H1 (cell line): ENCODE data around the gene WDR45B. TPM values are rescaled to one million over a fixed set of nuclear protein-coding genes. Genes with fewer than 3 reads are reported as not detected.

Source experiments
- CTCF ChIA-PET: fragments of 300-600 bp; sonication (Branson Sonifier 250); formaldehyde crosslinking; loops from one replicate; lab custom pipeline; 2021; ENCODE audit not compliant: partially characterized antibody; lab: Charles Lee
- POLR2A ChIA-PET: fragments of 300-600 bp; sonication (Branson Sonifier 250); formaldehyde crosslinking; loops from one replicate; lab custom pipeline; 2021; ENCODE audit warnings: inconsistent platforms; ENCODE audit not compliant: partially characterized antibody; lab: Charles Lee
- DNase-seq, 2 experiments: peaks; one replicate each; pipeline versions ENCODE4 v3.0.0 to v3.0.0-alpha.2; 2010 to 2022; ENCODE audit warnings: low spot score in 2 of 2, low read depth in 1 of 2, mixed read lengths in 1 of 2
- FAIRE-seq: peaks from 2 replicates; lab custom pipeline; 2011; peaks lifted over from hg19 to GRCh38; lab: Jason Lieb, UNC
- H2AFZ ChIP-seq: 2 replicates; pipeline ENCODE4 v1.8.1; 2012; ENCODE audit warnings: low read length, inconsistent platforms
- H2AK5ac ChIP-seq: 2 replicates; pipeline ENCODE4 v1.6.1; 2013; ENCODE audit warnings: low read depth, low read length
- H2BK120ac ChIP-seq: replicated peaks from 2 replicates; pipeline ENCODE3; 2013; ENCODE audit warnings: low read depth, low read length, inconsistent platforms
- H2BK12ac ChIP-seq: 2 replicates; pipeline ENCODE4 v1.6.1; 2013; ENCODE audit warnings: low read depth, low read length
- H2BK15ac ChIP-seq: 2 replicates; pipeline ENCODE4 v1.6.1; 2013; ENCODE audit warnings: low read length
- H2BK20ac ChIP-seq: 2 replicates; pipeline ENCODE4 v1.6.1; 2013; ENCODE audit warnings: low read length
- H2BK5ac ChIP-seq: 2 replicates; pipeline ENCODE4 v1.6.1; 2013; ENCODE audit warnings: low read depth, low read length
- H3K14ac ChIP-seq: 2 replicates; pipeline ENCODE4 v1.6.1; 2013; ENCODE audit warnings: inconsistent platforms; ENCODE audit not compliant: insufficient read length
- H3K18ac ChIP-seq: 2 replicates; pipeline ENCODE4 v1.6.1; 2013; ENCODE audit warnings: low read length; ENCODE audit errors: extremely low read depth
- H3K23ac ChIP-seq: 2 replicates; pipeline ENCODE4 v1.6.1; 2013; ENCODE audit warnings: inconsistent platforms; ENCODE audit not compliant: insufficient read length
- H3K23me2 ChIP-seq: 2 replicates; pipeline ENCODE4 v1.6.1; 2013; ENCODE audit warnings: low read depth, low read length
- H3K27ac ChIP-seq: 2 replicates; pipeline ENCODE4 v1.6.1; 2011; ENCODE audit warnings: low read depth, low read length, inconsistent platforms
- H3K27me3 ChIP-seq, 4 experiments: replicated peaks in 1 of 4; 1 replicate in 1 of 4; 2 replicates in 3 of 4; pipeline versions ENCODE4 v1.6.1 to v1.8.1; 2011 to 2013; ENCODE audit warnings: low read length in 3 of 4, mild to moderate bottlenecking in 3 of 4, inconsistent platforms in 2 of 4, mixed read lengths in 2 of 4, moderate library complexity in 1 of 4; ENCODE audit not compliant: control insufficient read depth in 3 of 4, insufficient read depth in 3 of 4; ENCODE audit errors: extremely low read depth in 1 of 4
- H3K36me3 ChIP-seq, 4 experiments: 2 replicates each; pipeline versions ENCODE4 v1.6.1 to v1.8.1; 2011 to 2013; ENCODE audit warnings: mild to moderate bottlenecking in 4 of 4, low read length in 3 of 4, moderate library complexity in 2 of 4, control low read depth in 1 of 4, inconsistent platforms in 1 of 4; ENCODE audit not compliant: insufficient read depth in 4 of 4, control insufficient read depth in 2 of 4
- H3K4ac ChIP-seq: replicated peaks from 2 replicates; pipeline ENCODE3; 2013; ENCODE audit warnings: low read length, low read depth, mixed read lengths, inconsistent platforms; ENCODE audit not compliant: insufficient read length
- H3K4me1 ChIP-seq, 4 experiments: replicated peaks in 1 of 4; 1 replicate in 1 of 4; 2 replicates in 3 of 4; pipeline versions ENCODE4 v1.6.1 to v1.8.1; 2011 to 2013; ENCODE audit warnings: low read length in 3 of 4, inconsistent platforms in 2 of 4, mixed read lengths in 1 of 4; ENCODE audit not compliant: insufficient read depth in 4 of 4, control insufficient read depth in 3 of 4
- H3K4me2 ChIP-seq, 2 experiments: 2 replicates each; pipeline versions ENCODE4 v1.6.1 to v1.8.1; 2011 to 2013; ENCODE audit warnings: low read depth in 2 of 2, low read length in 2 of 2, control low read depth in 1 of 2, inconsistent platforms in 1 of 2, mild to moderate bottlenecking in 1 of 2; ENCODE audit not compliant: insufficient read depth in 1 of 2
- H3K4me3 ChIP-seq, 4 experiments: fragments of 200-600, 300-600 bp in 1 of 4; sonication (generic), shearing (Covaris generic), sonication (Bioruptor Twin) in 1 of 4; 2 replicates each; pipeline versions ENCODE4 v1.5.1 to v1.8.1; 2011 to 2016; ENCODE audit warnings: low read length in 4 of 4, low read depth in 3 of 4, control low read depth in 2 of 4, inconsistent platforms in 2 of 4, mild to moderate bottlenecking in 2 of 4, mixed read lengths in 1 of 4, moderate library complexity in 1 of 4; ENCODE audit not compliant: insufficient read depth in 2 of 4; ENCODE audit errors: extremely low read depth in 1 of 4
- H3K56ac ChIP-seq: replicated peaks from 2 replicates; pipeline ENCODE3; 2013; ENCODE audit warnings: low read depth, mild to moderate bottlenecking, mixed read lengths, low read length, inconsistent platforms; ENCODE audit not compliant: insufficient read length
- H3K79me1 ChIP-seq: 2 replicates; pipeline ENCODE4 v1.6.1; 2013; ENCODE audit warnings: low read depth, low read length, control low read depth
- H3K79me2 ChIP-seq, 2 experiments: 2 replicates each; pipeline versions ENCODE4 v1.6.1 to v1.8.1; 2012 to 2013; ENCODE audit warnings: low read length in 2 of 2, mild to moderate bottlenecking in 2 of 2, inconsistent platforms in 1 of 2; ENCODE audit not compliant: insufficient read depth in 2 of 2, control insufficient read depth in 1 of 2
- H3K9ac ChIP-seq, 4 experiments: replicated peaks in 1 of 4; 1 replicate in 1 of 4; 2 replicates in 3 of 4; pipeline versions ENCODE4 v1.6.1 to v1.8.1; 2011 to 2013; ENCODE audit warnings: low read depth in 3 of 4, low read length in 3 of 4, control low read depth in 2 of 4, mild to moderate bottlenecking in 2 of 4, moderate library complexity in 2 of 4, inconsistent platforms in 1 of 4; ENCODE audit errors: extremely low read depth in 1 of 4
- H3K9me3 ChIP-seq, 2 experiments: 2 replicates each; pipeline versions ENCODE4 v1.6.1 to v1.8.1; 2012 to 2013; ENCODE audit warnings: mild to moderate bottlenecking in 2 of 2, moderate library complexity in 2 of 2, control low read depth in 1 of 2, inconsistent platforms in 1 of 2, low read depth in 1 of 2, low read length in 1 of 2, mixed read lengths in 1 of 2; ENCODE audit not compliant: insufficient read depth in 2 of 2
- H4K20me1 ChIP-seq, 2 experiments: replicated peaks in 1 of 2; 2 replicates each; pipeline versions ENCODE3 to v1.8.1; 2011 to 2013; ENCODE audit warnings: inconsistent platforms in 2 of 2, low read length in 2 of 2, mild to moderate bottlenecking in 1 of 2; ENCODE audit not compliant: insufficient read depth in 2 of 2, control insufficient read depth in 1 of 2
- H4K5ac ChIP-seq: 2 replicates; pipeline ENCODE4 v1.6.1; 2013; ENCODE audit warnings: low read length, low read depth, mixed read lengths, inconsistent platforms; ENCODE audit not compliant: insufficient read length
- H4K8ac ChIP-seq: 2 replicates; pipeline ENCODE4 v1.8.0; 2013; ENCODE audit warnings: mild to moderate bottlenecking, moderate library complexity, low read length, inconsistent platforms; ENCODE audit not compliant: insufficient read depth; ENCODE audit errors: extremely low read depth
- H4K91ac ChIP-seq: replicated peaks from 2 replicates; pipeline ENCODE3; 2013; ENCODE audit warnings: low read length, mixed read lengths, inconsistent platforms; ENCODE audit not compliant: insufficient read length
- CBX5 ChIP-seq: fragments of 300-800, 300-1000 bp; sonication (generic); IDR thresholded peaks from 2 replicates; pipeline ENCODE4 v1.7.1; 2016; ENCODE audit warnings: antibody characterized with exemption, low read length, low read depth
- CEBPB ChIP-seq: IDR thresholded peaks from 2 replicates; pipeline ENCODE4 v1.6.1; 2012; ENCODE audit warnings: low read depth, low read length
- CREB1 ChIP-seq: IDR thresholded peaks from 2 replicates; pipeline ENCODE4 v1.6.1; 2012; ENCODE audit warnings: inconsistent platforms
- EP300 ChIP-seq, 2 experiments: IDR thresholded peaks; 1 replicate in 1 of 2; 2 replicates in 1 of 2; pipeline ENCODE4 v1.6.1; 2011 to 2012; ENCODE audit warnings: low read depth in 2 of 2, low read length in 2 of 2, mild to moderate bottlenecking in 2 of 2, borderline replicate concordance in 1 of 2, inconsistent platforms in 1 of 2, moderate library complexity in 1 of 2
- KDM5A ChIP-seq: fragments of 200-600 bp; IDR thresholded peaks from 2 replicates; pipeline ENCODE4 v1.7.1; 2012; ENCODE audit warnings: mild to moderate bottlenecking, low read length, inconsistent platforms, mixed read lengths
- NRF1 ChIP-seq: IDR thresholded peaks from 2 replicates; pipeline ENCODE4 v1.6.1; 2011; ENCODE audit warnings: mild to moderate bottlenecking, low read depth, low read length, improper control_type of control experiment
- PHF8 ChIP-seq: fragments of 200-600 bp; sonication (generic); conservative IDR thresholded peaks from 2 replicates; pipeline ENCODE4 v1.7.1; 2012; ENCODE audit warnings: low read depth, mild to moderate bottlenecking, inconsistent platforms, low read length, moderate library complexity
- SIRT6 ChIP-seq: IDR thresholded peaks from one replicate; pipeline ENCODE4 v1.7.1; 2012; ENCODE audit warnings: low read length, inconsistent platforms
- SIX5 ChIP-seq: IDR thresholded peaks from 2 replicates; pipeline ENCODE4 v1.6.1; 2011; ENCODE audit warnings: mild to moderate bottlenecking, low read depth, low read length
- SP1 ChIP-seq: IDR thresholded peaks from 2 replicates; pipeline ENCODE4 v1.6.1; 2011; ENCODE audit warnings: low read depth, low read length
- SP4 ChIP-seq: IDR thresholded peaks from 2 replicates; pipeline ENCODE4 v1.6.1; 2012; ENCODE audit warnings: low read length, inconsistent platforms
- WGBS, 2 experiments: shearing (Covaris generic) in 1 of 2; methylation state at CpG; one replicate each; pipeline versions ENCODE4 v1.1.6 to v1.1.7; 2013 to 2015; ENCODE audit warnings: low lambda C conversion rate in 2 of 2, mixed read lengths in 2 of 2, inconsistent platforms in 1 of 2, low coverage in 1 of 2, missing lambda C conversion rate in 1 of 2; ENCODE audit not compliant: insufficient replicate concordance in 2 of 2, insufficient coverage in 1 of 2, insufficient read length in 1 of 2; ENCODE audit errors: extremely low coverage in 1 of 2, missing lambda C conversion rate in 1 of 2; 5-methylcytosine and 5-hydroxymethylcytosine counted together
- polyA plus RNA-seq, 7 experiments: library from polyadenylated mRNA; depleted of rRNA in 3 of 7; stranded (reverse) in 5 of 7; unstranded in 2 of 7; fragments of >200 nt in 5 of 7; fragments of 200-250 nt in 2 of 7; gene quantifications; 1 replicate in 5 of 7; 2 replicates in 1 of 7; 4 replicates in 1 of 7; pipeline versions ENCODE4 v1.2.1 to v1.2.3, GENCODE V29; 2011 to 2013; ENCODE audit warnings: missing spikeins in 2 of 7, mixed read lengths in 2 of 7
- total RNA-seq: library from RNA; stranded (reverse); fragmentation: NEBNext Ultra II Directional; extraction: Animal tissue kit (Norgen Biotek cat#: 25700); gene quantifications from 2 replicates; pipeline ENCODE4 v1.2.1, GENCODE V29; 2021
- TF ChIP-seq, protein P1 (sequence below): IDR thresholded peaks from 2 replicates; pipeline ENCODE4 v1.6.1; 2012; ENCODE audit warnings: low read length, inconsistent platforms
- TF ChIP-seq, protein P2 (sequence below): IDR thresholded peaks from 2 replicates; pipeline ENCODE4 v1.6.1; 2012; ENCODE audit warnings: inconsistent platforms

The WDR45B gene
- total and polyA plus RNA-seq, 2 of the 8 experiments (the other 6 are each of a cell fraction or from before 2014, with no cell fraction given): 82.0 to 100 TPM

DNA sequence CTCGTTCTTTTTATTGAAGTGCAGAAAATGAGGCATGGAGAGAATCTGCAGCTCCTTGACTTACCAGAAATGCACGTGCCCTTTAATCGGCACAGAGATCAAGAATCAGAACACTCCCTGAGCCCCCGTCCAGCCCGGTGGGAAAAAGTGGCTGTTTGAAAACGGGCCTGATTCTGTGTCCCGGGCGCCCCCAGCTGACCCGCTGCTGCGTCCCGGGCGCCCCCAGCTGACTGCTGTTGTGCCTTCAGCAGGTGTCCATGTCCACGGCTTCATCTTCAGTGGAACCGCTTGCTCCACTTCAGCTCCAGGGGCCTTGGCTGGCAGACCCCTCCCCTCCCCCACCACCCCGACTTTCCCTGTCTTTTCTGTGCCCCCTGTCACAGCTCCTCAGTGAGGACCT, 81.0 kb downstream of the WDR45B start:
- FAIRE-seq (no peak), DNase-seq (no peak)
- H3K23ac ChIP-seq: no peak overlapping the region
- no peak overlapping the region for H2AK5ac ChIP-seq
- CTCF ChIA-PET: interaction anchor here (1.2 to 5.2 kb wide), 2 partner anchors 11 to 13 kb away, joined by 3 to 26 read pairs; no protein-coding TSS in a partner anchor
- H2AFZ ChIP-seq: no peak overlapping the region
- no peaks in the 10 kb centered on the region for H3K27me3 ChIP-seq
- H3K27ac ChIP-seq: no peak overlapping the region
- 90% methylated on average over 13 of the region's 15 CpGs; no CpG with 5 or more reads in 1 of the 2 experiments for WGBS, 2 experiments
- H3K4me3 ChIP-seq: no peak overlapping the region
- H3K56ac ChIP-seq: no peak overlapping the region
- no peak overlapping the region for H2BK5ac ChIP-seq
- H3K79me1 ChIP-seq: peaks cover 22% of the 10 kb centered on the region
- no peak overlapping the region for H4K91ac ChIP-seq
- H4K5ac ChIP-seq: no peak overlapping the region
- no peak overlapping the region for H3K14ac ChIP-seq
- H3K79me2 ChIP-seq: peaks cover 0 to 55% of the 10 kb centered on the region in 2 experiments; a peak in 2 of 4 replicates
- no peaks in the 10 kb centered on the region for H3K9me3 ChIP-seq
- H2BK20ac ChIP-seq: no peak overlapping the region
- H3K4ac ChIP-seq: no peak overlapping the region
- H2BK15ac ChIP-seq: no peak overlapping the region
- no peak overlapping the region for H2BK120ac ChIP-seq
- no peak overlapping the region for H4K8ac ChIP-seq
- H3K23me2 ChIP-seq: no peaks in the 10 kb centered on the region
- H3K18ac ChIP-seq: no peak overlapping the region
- H3K4me2 ChIP-seq: no peak overlapping the region
- H4K20me1 ChIP-seq: peaks cover 11 to 36% of the 10 kb centered on the region in 2 experiments
- H3K9ac ChIP-seq: no peak overlapping the region
- POLR2A ChIA-PET: interaction anchor here (1.6 kb wide), 1 partner anchor 11 kb away, joined by 5 read pairs; no protein-coding TSS in a partner anchor
- H2BK12ac ChIP-seq: no peak overlapping the region
- peaks cover 0 to 7% (median 3%) of the 10 kb centered on the region in 4 experiments; a peak in 6 of 7 replicates for H3K4me1 ChIP-seq
- peaks cover 5 to 54% (median 21%) of the 10 kb centered on the region in 4 experiments; a peak in 6 of 8 replicates for H3K36me3 ChIP-seq
- TF ChIP-seq KDM5A (no peak), SIX5 (no peak), CBX5 (no peak), NRF1 (no peak), EP300 (IDR thresholded peaks at IDR 0.05; ENCODE audit: borderline replicate concordance in 1 of 2, low read depth in 2 of 2, low read length in 2 of 2) (no peak), SIRT6 (no peak), SP4 (no peak), SP1 (no peak), CREB1 (no peak), CEBPB (no peak), PHF8 (no peak)
- TF ChIP-seq, protein P1, sequence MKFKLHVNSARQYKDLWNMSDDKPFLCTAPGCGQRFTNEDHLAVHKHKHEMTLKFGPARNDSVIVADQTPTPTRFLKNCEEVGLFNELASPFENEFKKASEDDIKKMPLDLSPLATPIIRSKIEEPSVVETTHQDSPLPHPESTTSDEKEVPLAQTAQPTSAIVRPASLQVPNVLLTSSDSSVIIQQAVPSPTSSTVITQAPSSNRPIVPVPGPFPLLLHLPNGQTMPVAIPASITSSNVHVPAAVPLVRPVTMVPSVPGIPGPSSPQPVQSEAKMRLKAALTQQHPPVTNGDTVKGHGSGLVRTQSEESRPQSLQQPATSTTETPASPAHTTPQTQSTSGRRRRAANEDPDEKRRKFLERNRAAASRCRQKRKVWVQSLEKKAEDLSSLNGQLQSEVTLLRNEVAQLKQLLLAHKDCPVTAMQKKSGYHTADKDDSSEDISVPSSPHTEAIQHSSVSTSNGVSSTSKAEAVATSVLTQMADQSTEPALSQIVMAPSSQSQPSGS: no peak
- TF ChIP-seq, protein P2, sequence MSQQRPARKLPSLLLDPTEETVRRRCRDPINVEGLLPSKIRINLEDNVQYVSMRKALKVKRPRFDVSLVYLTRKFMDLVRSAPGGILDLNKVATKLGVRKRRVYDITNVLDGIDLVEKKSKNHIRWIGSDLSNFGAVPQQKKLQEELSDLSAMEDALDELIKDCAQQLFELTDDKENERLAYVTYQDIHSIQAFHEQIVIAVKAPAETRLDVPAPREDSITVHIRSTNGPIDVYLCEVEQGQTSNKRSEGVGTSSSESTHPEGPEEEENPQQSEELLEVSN: no peak
